Colonic mucosa (tissue), 4 donors: ENCODE measurements around the gene NKD2. TPM values are rescaled to one million over a fixed set of nuclear protein-coding genes. Genes with fewer than 3 reads are reported as not detected.

Source experiments
- DNase-seq: peaks from one replicate; pipeline ENCODE4 v3.0.0-alpha.2; 2020
- H3K27ac ChIP-seq: fragments of 200-600 bp; one replicate; pipeline ENCODE4 v1.8.0; 2021
- H3K27me3 ChIP-seq: fragments of 200-600 bp; one replicate; pipeline ENCODE4 v1.8.0; 2021
- H3K36me3 ChIP-seq: fragments of 200-600 bp; one replicate; pipeline ENCODE4 v1.8.0; 2021
- H3K4me1 ChIP-seq: fragments of 200-600 bp; one replicate; pipeline ENCODE4 v1.8.0; 2021; ENCODE audit warnings: mild to moderate bottlenecking
- H3K4me3 ChIP-seq: fragments of 200-600 bp; one replicate; pipeline ENCODE4 v1.8.0; 2021
- H3K9ac ChIP-seq, 2 donors: one replicate each; pipeline ENCODE4 v1.7.0; 2013; ENCODE audit warnings: control low read depth in 2 of 2, low read depth in 2 of 2, low read length in 2 of 2
- H3K9me3 ChIP-seq: fragments of 200-600 bp; one replicate; pipeline ENCODE4 v1.8.0; 2021
- CTCF ChIP-seq: fragments of 200-600 bp; IDR thresholded peaks from one replicate; pipeline ENCODE4 v1.8.0; 2022; ENCODE audit warnings: antibody characterized with exemption, mild to moderate bottlenecking
- intact Hi-C: fragments of 100-400 bp; cut with DNase I; formaldehyde crosslinking; loops from one replicate; pipeline ENCODE4 v1.14.1; 2022
- total RNA-seq, 2 donors: library from RNA; stranded (reverse); fragmentation: NEBNext Ultra II Directional in 1 of 2; extraction: Animal tissue kit (Norgen Biotek cat#: 25700) in 1 of 2; gene quantifications; one replicate each; pipeline ENCODE4 v1.2.1, GENCODE V29; 2021
- donor health status: healthy.
- donor health status: DM: no; HTN: no; CAD: no.
- donor health status: DM: no; HTN: no; CAD: no.

NKD2 gene
- total RNA-seq, 2 donors from 2014 or later = 0.94 to 1.9 TPM

GRCh38 chr5:964821-965220 lies 43.8 kb upstream of the NKD2 start:
- Histone ChIP-seq H3K36me3 (no peaks in the 10 kb centered on the region), H3K27me3 (no peaks in the 10 kb centered on the region), H3K9ac (no peak overlapping the region), H3K9me3 (no peaks in the 10 kb centered on the region), H3K4me3 (no peak overlapping the region), H3K4me1 (no peaks in the 10 kb centered on the region), H3K27ac (no peak overlapping the region)
- intact Hi-C loops = no loop called here
- no peak for DNase-seq
- no peak for TF ChIP-seq CTCF

- Histone ChIP-seq H3K27ac (no peak overlapping the region), H3K4me3 (no peak overlapping the region), H3K9ac (no peak overlapping the region), H3K27me3 (no peaks in the 10 kb centered on the region), H3K9me3 (no peaks in the 10 kb centered on the region), H3K36me3 (no peaks in the 10 kb centered on the region), H3K4me1 (no peaks in the 10 kb centered on the region)
- no peak for DNase-seq
- no peak for TF ChIP-seq CTCF
- intact Hi-C loops = no loop called here
These were observed 42.8 kb upstream of the NKD2 start for GRCh38 chr5:965604-966344.

DNA sequence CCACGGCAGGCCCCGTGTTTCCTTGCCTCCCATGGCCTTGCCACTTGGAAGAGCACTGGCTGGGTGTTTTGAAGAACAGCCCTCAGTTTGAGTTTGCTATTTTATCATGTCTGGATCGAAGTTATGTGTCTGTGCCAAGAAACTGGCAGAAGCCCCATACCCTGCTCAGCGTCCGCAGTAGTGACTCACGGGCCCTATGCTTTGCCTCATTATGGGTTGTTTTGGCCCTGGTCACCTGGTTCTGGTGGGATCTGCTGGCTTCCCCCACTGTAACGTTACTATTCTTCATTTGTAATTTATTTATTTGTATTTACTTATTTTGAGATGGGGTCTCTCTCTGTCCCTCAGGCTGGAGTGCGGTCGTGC lies 42.3 kb upstream of the NKD2 start:
- no peaks in the 10 kb centered on the region for H3K27me3 ChIP-seq
- H3K9ac ChIP-seq = no peak overlapping the region
- no peak overlapping the region for H3K27ac ChIP-seq
- no peaks in the 10 kb centered on the region for H3K4me1 ChIP-seq
- H3K9me3 ChIP-seq = no peaks in the 10 kb centered on the region
- no peak for TF ChIP-seq CTCF
- H3K36me3 ChIP-seq = no peaks in the 10 kb centered on the region
- H3K4me3 ChIP-seq = no peak overlapping the region
- no peak for DNase-seq
- intact Hi-C loops = no loop called here

DNA sequence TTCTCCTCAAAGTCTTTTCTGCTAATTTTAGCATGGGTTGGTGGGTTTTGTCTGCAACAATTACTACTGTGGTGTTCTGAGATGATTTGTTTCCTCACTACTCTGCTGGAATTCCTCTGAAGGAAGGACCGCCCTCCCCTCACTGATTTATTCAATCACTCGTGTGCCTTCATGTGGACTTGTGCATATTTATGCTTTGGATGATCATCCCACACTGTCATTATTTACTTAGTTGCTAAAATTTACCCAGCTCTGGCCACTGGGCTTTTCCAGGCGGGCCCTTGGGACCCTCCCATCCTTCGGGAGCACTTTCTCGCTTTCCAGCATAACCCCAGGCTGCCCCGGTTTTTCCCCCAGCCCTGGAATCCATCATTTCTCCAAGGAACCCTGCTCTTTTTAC lies 41.7 kb upstream of the NKD2 start:
- no peak for TF ChIP-seq CTCF
- Histone ChIP-seq H3K36me3 (no peaks in the 10 kb centered on the region), H3K9ac (no peak overlapping the region), H3K27ac (no peak overlapping the region), H3K4me1 (no peaks in the 10 kb centered on the region), H3K4me3 (no peak overlapping the region), H3K27me3 (no peaks in the 10 kb centered on the region), H3K9me3 (no peaks in the 10 kb centered on the region)
- intact Hi-C loops = no loop called here
- DNase-seq = no peak

- H3K4me3 ChIP-seq = no peak overlapping the region
- no peaks in the 10 kb centered on the region for H3K27me3 ChIP-seq
- no peaks in the 10 kb centered on the region for H3K36me3 ChIP-seq
- TF ChIP-seq CTCF = no peak
- H3K27ac ChIP-seq = no peak overlapping the region
- intact Hi-C loops = no loop called here
- no peak for DNase-seq
- H3K9me3 ChIP-seq = no peaks in the 10 kb centered on the region
- H3K9ac ChIP-seq = no peak overlapping the region
- no peaks in the 10 kb centered on the region for H3K4me1 ChIP-seq
These were observed 39.7 kb upstream of the NKD2 start for GRCh38 chr5:968881-969280.
